ENCODE measurements around the gene CETP. TPM values are rescaled to one million over a fixed set of nuclear protein-coding genes. Genes with fewer than 3 reads are reported as not detected.

CETP gene
- total and polyA plus RNA-seq, 2 of the 13 experiments (the other 11 are each of a cell fraction or from before 2014, with no cell fraction given) = 0.31 to 9.8 TPM

DNA sequence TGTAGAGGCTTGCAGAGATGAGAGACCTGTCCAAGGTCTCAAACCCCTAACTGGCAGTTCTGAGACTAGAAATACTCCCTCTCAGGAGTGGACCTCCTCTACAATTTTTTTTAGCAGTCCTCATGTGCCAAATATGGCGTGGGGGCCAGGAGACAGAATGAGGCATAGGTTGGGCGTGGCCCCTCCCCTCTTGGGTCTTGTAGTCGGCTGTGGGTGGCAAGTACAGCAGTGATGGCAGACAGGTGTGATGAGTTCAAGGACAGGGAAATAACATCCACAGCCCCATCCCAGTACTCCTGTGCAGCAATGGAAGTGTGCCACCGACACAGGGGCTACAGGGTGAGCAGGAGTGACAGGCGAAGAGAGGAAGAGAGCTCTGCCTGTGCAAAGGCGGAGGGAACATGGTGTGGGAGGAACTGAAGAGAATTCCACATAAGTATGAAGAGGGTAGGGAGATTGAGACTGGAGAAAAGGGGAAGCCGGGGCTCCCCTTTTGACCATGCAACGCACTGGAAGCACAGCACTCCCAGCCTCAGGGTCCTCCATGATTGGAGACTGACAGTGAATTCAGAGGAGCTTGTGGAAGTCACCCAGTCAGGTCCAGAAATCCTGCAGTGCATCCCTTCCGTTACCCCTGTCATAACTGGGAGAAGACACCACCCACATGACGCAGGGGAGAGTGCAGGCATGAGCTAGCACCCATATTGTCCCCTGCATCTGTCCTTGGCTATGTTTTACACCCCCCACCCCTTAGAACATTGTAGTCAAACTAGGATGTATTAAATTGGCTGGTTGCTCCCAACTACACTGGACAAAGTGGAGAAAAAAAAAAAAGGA, 14.8 kb upstream of the CETP start (continued):
- TF ChIP-seq HDAC6 (IDR thresholded peaks at IDR 0.05; ENCODE audit: low read depth, low read length) (no peak), MATR3 (CRISPR knock-in tag; IDR thresholded peaks at IDR 0.05) (no peak), ZNF792 (CRISPR knock-in tag; IDR thresholded peaks at IDR 0.05) (no peak), PRMT3 (CRISPR knock-in tag; IDR thresholded peaks at IDR 0.05; ENCODE audit: borderline replicate concordance, low read depth) (0 out of 2 replicates have a peak, but pooled peaks have one; percentile 24), REXO4 (CRISPR knock-in tag; IDR thresholded peaks at IDR 0.05; ENCODE audit: borderline replicate concordance) (no peak), ZNF333 (CRISPR knock-in tag; IDR thresholded peaks at IDR 0.05; ENCODE audit: borderline replicate concordance) (no peak), FOXP1 (IDR thresholded peaks at IDR 0.05) (no peak), FOXP1 (CRISPR knock-in tag; IDR thresholded peaks at IDR 0.05) (no peak), IRX3 (CRISPR knock-in tag; IDR thresholded peaks at IDR 0.05; ENCODE audit: borderline replicate concordance, low read depth) (no peak), CCAR2 (optimal IDR thresholded peaks at IDR 0.05; ENCODE audit: low read depth, low read length) (no peak), SOX13 (IDR thresholded peaks at IDR 0.05) (no peak), SOX13 (CRISPR knock-in tag; conservative IDR thresholded peaks at IDR 0.05 in 1 of 2, IDR thresholded peaks at IDR 0.05 in 1 of 2) (no peak), IKZF1 (IDR thresholded peaks at IDR 0.05) (no peak), ZNF441 (CRISPR knock-in tag; IDR thresholded peaks at IDR 0.05; ENCODE audit: borderline replicate concordance) (no peak), POLR2G (IDR thresholded peaks at IDR 0.05; ENCODE audit: low read depth, low read length) (peak; percentile 70), FOXA1 (IDR thresholded peaks at IDR 0.05) (no peak), FOXA1 (CRISPR knock-in tag; IDR thresholded peaks at IDR 0.05) (0 out of 2 replicates have a peak, but pooled peaks have one; percentile 9)
- TF ChIP-seq, protein P1, sequence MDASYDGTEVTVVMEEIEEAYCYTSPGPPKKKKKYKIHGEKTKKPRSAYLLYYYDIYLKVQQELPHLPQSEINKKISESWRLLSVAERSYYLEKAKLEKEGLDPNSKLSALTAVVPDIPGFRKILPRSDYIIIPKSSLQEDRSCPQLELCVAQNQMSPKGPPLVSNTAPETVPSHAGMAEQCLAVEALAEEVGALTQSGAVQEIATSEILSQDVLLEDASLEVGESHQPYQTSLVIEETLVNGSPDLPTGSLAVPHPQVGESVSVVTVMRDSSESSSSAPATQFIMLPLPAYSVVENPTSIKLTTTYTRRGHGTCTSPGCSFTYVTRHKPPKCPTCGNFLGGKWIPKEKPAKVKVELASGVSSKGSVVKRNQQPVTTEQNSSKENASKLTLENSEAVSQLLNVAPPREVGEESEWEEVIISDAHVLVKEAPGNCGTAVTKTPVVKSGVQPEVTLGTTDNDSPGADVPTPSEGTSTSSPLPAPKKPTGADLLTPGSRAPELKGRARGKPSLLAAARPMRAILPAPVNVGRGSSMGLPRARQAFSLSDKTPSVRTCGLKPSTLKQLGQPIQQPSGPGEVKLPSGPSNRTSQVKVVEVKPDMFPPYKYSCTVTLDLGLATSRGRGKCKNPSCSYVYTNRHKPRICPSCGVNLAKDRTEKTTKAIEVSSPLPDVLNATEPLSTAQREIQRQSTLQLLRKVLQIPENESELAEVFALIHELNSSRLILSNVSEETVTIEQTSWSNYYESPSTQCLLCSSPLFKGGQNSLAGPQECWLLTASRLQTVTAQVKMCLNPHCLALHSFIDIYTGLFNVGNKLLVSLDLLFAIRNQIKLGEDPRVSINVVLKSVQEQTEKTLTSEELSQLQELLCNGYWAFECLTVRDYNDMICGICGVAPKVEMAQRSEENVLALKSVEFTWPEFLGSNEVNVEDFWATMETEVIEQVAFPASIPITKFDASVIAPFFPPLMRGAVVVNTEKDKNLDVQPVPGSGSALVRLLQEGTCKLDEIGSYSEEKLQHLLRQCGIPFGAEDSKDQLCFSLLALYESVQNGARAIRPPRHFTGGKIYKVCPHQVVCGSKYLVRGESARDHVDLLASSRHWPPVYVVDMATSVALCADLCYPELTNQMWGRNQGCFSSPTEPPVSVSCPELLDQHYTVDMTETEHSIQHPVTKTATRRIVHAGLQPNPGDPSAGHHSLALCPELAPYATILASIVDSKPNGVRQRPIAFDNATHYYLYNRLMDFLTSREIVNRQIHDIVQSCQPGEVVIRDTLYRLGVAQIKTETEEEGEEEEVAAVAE (CRISPR knock-in tag; IDR thresholded peaks at IDR 0.05; ENCODE audit: borderline replicate concordance) = no peak; the same call in 1 of the 2 replicates
- TF ChIP-seq, protein P2, sequence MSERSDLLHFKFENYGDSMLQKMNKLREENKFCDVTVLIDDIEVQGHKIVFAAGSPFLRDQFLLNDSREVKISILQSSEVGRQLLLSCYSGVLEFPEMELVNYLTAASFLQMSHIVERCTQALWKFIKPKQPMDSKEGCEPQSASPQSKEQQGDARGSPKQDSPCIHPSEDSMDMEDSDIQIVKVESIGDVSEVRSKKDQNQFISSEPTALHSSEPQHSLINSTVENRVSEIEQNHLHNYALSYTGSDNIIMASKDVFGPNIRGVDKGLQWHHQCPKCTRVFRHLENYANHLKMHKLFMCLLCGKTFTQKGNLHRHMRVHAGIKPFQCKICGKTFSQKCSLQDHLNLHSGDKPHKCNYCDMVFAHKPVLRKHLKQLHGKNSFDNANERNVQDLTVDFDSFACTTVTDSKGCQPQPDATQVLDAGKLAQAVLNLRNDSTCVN (CRISPR knock-in tag; IDR thresholded peaks at IDR 0.05; ENCODE audit: borderline replicate concordance) = no peak
- TF ChIP-seq, protein P3, sequence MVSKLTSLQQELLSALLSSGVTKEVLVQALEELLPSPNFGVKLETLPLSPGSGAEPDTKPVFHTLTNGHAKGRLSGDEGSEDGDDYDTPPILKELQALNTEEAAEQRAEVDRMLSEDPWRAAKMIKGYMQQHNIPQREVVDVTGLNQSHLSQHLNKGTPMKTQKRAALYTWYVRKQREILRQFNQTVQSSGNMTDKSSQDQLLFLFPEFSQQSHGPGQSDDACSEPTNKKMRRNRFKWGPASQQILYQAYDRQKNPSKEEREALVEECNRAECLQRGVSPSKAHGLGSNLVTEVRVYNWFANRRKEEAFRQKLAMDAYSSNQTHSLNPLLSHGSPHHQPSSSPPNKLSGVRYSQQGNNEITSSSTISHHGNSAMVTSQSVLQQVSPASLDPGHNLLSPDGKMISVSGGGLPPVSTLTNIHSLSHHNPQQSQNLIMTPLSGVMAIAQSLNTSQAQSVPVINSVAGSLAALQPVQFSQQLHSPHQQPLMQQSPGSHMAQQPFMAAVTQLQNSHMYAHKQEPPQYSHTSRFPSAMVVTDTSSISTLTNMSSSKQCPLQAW (CRISPR knock-in tag; IDR thresholded peaks at IDR 0.05) = peak; percentile 47; the same call in 1 of the 2 replicates
